H1 (cell line): ENCODE measurements around the gene ADAM12.

ENCODE experiments used
- EP300 ChIP-seq, 2 experiments: IDR thresholded peaks; 1 replicate in 1 of 2; 2 replicates in 1 of 2; pipeline ENCODE4 v1.6.1; 2011 to 2012; ENCODE audit warnings: low read depth in 2 of 2, low read length in 2 of 2, mild to moderate bottlenecking in 2 of 2, borderline replicate concordance in 1 of 2, inconsistent platforms in 1 of 2, moderate library complexity in 1 of 2
- JUND ChIP-seq: IDR thresholded peaks from 2 replicates; pipeline ENCODE4 v1.6.1; 2011; ENCODE audit warnings: mild to moderate bottlenecking, improper control_type of control experiment, low read length
- POLR2A ChIP-seq, 2 experiments: IDR thresholded peaks; 1 replicate in 1 of 2; 2 replicates in 1 of 2; pipeline ENCODE4 v1.6.1; 2011; ENCODE audit warnings: low read depth in 2 of 2, low read length in 2 of 2, mild to moderate bottlenecking in 2 of 2; ENCODE audit errors: control extremely low read depth in 1 of 2
- POLR2AphosphoS5 ChIP-seq: IDR thresholded peaks from 2 replicates; pipeline ENCODE4 v1.6.1; 2011; ENCODE audit warnings: low read depth, low read length
- RBBP5 ChIP-seq: IDR thresholded peaks from 2 replicates; pipeline ENCODE4 v1.7.1; 2012; ENCODE audit warnings: low read depth, mild to moderate bottlenecking, inconsistent platforms, low read length, moderate library complexity, borderline replicate concordance
- SIN3A ChIP-seq, 2 experiments: IDR thresholded peaks in 1 of 2; conservative IDR thresholded peaks in 1 of 2; 2 replicates each; pipeline ENCODE4 v1.6.1; 2011 to 2012; ENCODE audit warnings: low read length in 2 of 2, improper control_type of control experiment in 1 of 2, low read depth in 1 of 2, mild to moderate bottlenecking in 1 of 2
- SP2 ChIP-seq: IDR thresholded peaks from 2 replicates; pipeline ENCODE4 v1.6.1; 2012; ENCODE audit warnings: mild to moderate bottlenecking, low read length, inconsistent platforms
- TF ChIP-seq, protein P1 (sequence below), 3 experiments: IDR thresholded peaks; 1 replicate in 2 of 3; 2 replicates in 1 of 3; pipeline versions ENCODE4 v1.5.1 to v1.6.1; 2011; ENCODE audit warnings: low read length in 3 of 3, mild to moderate bottlenecking in 3 of 3, inconsistent platforms in 2 of 3, low read depth in 1 of 3, moderate library complexity in 1 of 3; ENCODE audit not compliant: insufficient read depth in 1 of 3; ENCODE audit errors: control extremely low read depth in 1 of 3

DNA sequence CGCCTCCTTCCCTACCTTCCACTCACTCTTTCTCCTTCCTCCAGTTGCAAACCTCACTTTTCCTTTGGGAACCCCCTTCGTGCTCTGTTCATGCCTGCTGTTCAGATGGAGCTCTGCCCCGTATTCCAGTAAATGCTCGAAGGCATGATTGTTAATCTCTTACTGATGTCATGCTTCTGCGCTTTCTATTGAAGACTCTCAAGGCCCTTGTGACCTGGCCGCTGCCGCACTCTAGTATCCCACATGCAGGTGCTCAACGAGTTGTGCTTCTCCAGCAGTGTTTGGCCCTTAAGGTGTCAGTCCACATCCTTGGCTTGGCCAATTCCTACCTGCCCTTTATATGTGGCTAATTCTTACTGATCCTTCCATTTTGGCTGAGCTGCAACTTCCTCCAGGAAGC is 158.6 kb downstream of the ADAM12 start:
- TF ChIP-seq SP2 (no peak), JUND (no peak), POLR2A (IDR thresholded peaks at IDR 0.05; ENCODE audit: control extremely low read depth in 1 of 2, low read depth in 2 of 2, low read length in 2 of 2) (no peak), EP300 (IDR thresholded peaks at IDR 0.05; ENCODE audit: borderline replicate concordance in 1 of 2, low read depth in 2 of 2, low read length in 2 of 2) (no peak), RBBP5 (no peak), SIN3A (conservative IDR thresholded peaks at IDR 0.05 in 1 of 2, IDR thresholded peaks at IDR 0.05 in 1 of 2; ENCODE audit: low read depth in 1 of 2, low read length in 2 of 2) (no peak), POLR2AphosphoS5 (no peak)
- TF ChIP-seq, protein P1, sequence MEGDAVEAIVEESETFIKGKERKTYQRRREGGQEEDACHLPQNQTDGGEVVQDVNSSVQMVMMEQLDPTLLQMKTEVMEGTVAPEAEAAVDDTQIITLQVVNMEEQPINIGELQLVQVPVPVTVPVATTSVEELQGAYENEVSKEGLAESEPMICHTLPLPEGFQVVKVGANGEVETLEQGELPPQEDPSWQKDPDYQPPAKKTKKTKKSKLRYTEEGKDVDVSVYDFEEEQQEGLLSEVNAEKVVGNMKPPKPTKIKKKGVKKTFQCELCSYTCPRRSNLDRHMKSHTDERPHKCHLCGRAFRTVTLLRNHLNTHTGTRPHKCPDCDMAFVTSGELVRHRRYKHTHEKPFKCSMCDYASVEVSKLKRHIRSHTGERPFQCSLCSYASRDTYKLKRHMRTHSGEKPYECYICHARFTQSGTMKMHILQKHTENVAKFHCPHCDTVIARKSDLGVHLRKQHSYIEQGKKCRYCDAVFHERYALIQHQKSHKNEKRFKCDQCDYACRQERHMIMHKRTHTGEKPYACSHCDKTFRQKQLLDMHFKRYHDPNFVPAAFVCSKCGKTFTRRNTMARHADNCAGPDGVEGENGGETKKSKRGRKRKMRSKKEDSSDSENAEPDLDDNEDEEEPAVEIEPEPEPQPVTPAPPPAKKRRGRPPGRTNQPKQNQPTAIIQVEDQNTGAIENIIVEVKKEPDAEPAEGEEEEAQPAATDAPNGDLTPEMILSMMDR (IDR thresholded peaks at IDR 0.05; ENCODE audit: control extremely low read depth in 1 of 3, insufficient read depth in 1 of 3, low read depth in 1 of 3, low read length in 3 of 3), result no peak
